GM21576 (cell line): ENCODE data around the gene RAI1.

Experiments
- ATAC-seq: cut with Tn5 transposase; IDR thresholded peaks from one replicate; pipeline ENCODE4 v1.9.1; 2021; ENCODE audit warnings: mild to moderate bottlenecking, moderate library complexity; ENCODE audit not compliant: unreplicated experiment

RAI1 gene

DNA sequence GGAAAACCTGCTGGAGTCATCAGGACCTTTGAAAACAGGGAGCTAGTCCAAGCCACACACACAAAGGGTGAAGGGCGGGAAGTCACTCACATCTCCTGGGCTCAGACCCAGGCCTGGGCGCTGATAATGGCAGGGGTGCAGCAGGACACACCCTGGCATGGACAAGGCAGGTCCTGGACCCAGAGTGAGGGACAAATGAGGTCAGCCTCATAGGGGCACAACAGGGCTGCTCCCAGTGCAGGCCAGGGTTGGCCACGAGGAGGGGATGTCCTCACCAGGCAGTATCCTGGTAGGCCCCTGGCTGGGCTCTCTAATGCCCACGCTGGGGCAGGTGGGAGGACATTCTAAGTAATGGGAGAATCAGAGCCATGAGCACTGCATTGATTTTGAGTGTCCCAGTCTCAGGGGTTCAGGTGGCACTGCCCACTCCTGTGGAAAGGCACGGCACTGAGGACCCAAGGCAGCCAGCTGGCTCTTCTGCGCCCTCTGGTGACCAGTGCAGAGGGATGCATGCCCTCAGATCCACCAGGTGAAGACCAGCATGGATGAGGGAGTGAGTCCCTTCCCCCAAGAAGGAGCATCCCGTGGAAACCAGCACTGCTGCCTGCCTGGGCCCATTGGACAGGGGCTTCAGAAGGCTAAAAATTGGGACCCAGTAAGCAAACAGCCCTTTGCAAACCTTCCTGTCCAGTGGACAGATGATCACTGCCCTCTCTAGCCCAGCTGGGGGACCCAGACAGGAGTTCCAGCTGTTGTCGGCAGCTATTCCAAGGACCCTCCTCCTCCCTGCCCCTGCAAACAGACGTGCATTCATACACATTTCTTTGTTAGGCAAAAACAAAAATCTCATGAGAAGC is 178.9 kb downstream of the RAI1 start:
- ATAC-seq: peak; percentile 47

DNA sequence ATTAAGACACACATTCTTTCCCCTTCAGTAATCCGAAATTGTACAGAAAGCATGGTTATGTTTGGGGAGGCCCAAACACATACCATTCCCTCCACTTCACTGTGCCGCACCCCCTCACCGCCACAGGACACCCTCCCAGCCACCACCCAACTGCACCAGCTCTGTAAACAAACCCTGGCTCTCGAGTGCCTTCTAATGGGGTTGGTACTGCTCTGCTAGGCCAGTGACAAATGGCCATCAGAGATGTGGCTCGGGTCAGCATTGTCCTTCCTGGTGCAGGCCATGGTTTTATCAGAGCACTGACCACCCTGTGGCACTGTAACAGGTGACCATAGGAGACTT is 179.5 kb downstream of the RAI1 start:
- no peak for ATAC-seq
